GM21423 (cell line): Measurements from ENCODE around the gene MORC2.

Experiments
- ATAC-seq: cut with Tn5 transposase; IDR thresholded peaks from one replicate; pipeline ENCODE4 v1.9.1; 2021; ENCODE audit warnings: mild to moderate bottlenecking, moderate library complexity; ENCODE audit not compliant: unreplicated experiment

The MORC2 gene

GRCh38 chr22:30968015-30968923, at the start of gene MORC2:
Gene MORC2 (minus strand): TSS chr22:30968774. CDS start chr22:30967889, 885 bp downstream.
- ATAC-seq, result peak; percentile 12

DNA sequence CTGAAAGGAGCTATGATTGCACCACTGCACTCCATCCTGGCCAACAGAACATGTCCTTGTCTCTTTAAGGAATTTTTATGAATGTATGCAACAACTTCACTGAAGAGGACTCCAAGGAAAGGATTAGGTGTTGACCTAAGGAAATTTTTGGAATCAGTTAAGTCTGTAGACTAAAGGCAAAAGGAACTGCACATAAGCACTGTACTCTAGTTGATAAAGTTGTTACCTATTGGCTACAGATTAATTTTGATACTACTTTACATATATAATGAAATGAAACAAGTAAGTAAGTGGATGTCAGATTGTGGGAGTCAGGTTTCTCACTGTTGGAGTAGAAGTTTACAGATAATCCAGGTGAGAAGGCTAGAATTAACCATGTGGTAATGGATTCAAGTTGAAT, 37.0 kb upstream of the MORC2 start:
- no peak for ATAC-seq

- ATAC-seq, result no peak
Observed at GRCh38 chr22:31001124-31001770, 32.7 kb upstream of the MORC2 start.

DNA sequence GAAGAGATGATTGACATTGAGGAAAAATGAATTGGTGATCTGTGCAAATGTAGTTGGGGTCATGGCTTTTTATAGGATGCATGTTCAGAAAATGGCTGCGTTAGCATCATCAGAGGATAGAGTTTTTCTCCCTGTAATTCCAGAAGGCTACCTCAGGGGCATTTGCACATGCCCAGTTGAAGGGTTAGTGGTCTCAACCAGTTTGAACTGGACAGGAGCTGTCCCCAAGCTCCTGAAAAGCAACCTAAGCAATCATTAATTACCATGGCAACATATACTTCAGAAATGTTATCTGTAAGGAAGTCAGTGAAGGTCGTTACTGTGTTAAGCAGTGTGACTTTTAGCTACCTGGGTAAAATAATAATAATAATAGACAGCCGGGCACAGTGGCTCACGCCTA, 29.8 kb upstream of the MORC2 start:
- no peak for ATAC-seq

- ATAC-seq, result no peak
Observed at GRCh38 chr22:30996462-30996861, 27.9 kb upstream of the MORC2 start.

DNA sequence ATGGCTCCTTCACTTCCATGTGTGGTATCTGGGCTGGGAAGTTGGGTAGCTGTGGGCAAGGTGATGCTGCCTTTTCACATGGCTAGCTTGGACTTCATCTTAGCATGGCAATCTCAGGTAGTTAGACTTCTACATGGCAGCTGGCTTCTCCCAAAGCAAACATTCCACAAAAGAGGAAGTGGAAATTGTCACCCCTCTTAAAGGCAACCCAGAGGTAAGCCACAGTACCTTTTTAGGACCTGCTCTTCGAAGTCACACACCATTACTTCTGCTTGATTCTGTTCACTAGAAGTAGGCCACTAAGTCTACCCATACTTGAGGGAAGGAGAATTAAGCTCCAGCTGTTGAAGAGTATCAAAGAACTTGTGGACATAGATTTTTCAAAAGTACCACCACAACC, 26.4 kb upstream of the MORC2 start:
- ATAC-seq, result no peak

DNA sequence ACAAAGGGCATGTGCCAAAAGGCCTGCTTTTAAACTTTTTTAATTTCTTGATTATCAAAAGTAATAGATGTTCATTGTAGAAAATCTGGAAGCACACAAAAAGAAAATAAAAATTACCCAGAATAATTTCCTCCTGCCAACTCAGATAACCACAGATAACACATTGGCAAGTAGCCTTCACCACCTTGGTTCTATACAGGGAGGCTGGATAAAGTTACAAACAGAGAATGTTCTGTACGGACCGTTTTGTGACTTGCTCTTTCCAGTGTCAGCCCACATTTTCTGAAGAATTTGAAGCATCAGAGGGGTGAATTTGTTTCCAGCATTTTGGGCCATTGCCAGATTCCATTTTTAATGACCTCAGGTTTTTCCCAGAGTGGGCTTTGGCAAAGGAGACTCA, 24.0 kb upstream of the MORC2 start:
- ATAC-seq, result no peak

GRCh38 chr22:30990690-30991089, 22.1 kb upstream of the MORC2 start:
- ATAC-seq, result no peak

- no peak for ATAC-seq
Observed at GRCh38 chr22:30989474-30989873, 20.9 kb upstream of the MORC2 start.

- no peak for ATAC-seq
Observed at GRCh38 chr22:30985561-30986208, 17.1 kb upstream of the MORC2 start.

- ATAC-seq, result no peak
Observed at GRCh38 chr22:30984317-30984716, 15.7 kb upstream of the MORC2 start.

- no peak for ATAC-seq
Observed at GRCh38 chr22:30982512-30982911, 13.9 kb upstream of the MORC2 start.

- ATAC-seq, result no peak
Observed at GRCh38 chr22:30979932-30980331, 11.4 kb upstream of the MORC2 start.

DNA sequence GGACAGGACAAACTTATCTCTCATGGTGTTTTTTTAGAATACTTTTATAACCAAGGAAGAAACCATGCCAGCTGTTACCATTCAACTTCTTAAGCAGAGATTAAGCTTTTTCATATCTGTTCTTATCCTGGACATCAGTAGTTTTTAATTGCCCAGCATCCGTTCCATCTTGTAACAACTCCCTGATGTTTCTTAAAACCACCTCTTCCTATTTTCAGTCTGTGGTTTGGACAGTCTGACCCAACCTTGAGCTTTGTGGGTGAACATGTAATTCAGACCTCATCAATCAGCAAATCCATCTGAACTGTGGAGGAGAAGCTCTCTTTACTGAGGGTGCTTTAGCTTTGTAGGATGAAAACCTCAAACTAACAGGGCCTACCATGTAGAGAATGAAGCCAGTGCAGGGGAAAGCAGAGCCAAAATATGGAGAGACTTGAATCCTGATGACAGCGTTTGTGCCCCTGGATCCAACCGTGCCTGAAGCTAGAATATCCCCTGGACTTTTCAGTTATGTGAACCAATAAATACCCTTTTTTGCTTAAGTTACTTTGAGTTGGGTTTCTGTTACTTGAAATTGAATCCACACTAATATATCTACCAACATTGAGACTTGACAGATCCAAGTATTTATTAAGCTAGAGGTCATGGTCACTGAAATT, 9.9 kb upstream of the MORC2 start:
- no peak for ATAC-seq

DNA sequence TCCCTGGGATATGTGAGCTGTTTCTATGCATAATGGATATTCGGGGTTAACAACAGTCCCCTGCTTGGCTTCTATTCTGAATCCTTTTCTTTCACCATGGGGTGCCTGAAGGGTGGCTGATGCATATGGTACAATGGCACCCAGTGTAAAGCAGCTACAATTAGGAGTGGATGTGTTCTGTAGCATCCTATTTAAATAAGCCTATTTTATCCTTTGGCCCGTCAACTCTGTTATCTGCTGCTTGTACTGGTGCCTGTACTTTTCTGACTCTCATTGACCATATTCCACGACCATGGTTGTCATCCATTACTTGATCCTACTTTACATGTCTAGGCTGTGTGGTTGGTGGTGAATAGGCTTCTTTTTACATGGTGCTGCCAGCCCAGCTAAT, 1.8 kb upstream of the MORC2 start:
- ATAC-seq, result no peak

DNA sequence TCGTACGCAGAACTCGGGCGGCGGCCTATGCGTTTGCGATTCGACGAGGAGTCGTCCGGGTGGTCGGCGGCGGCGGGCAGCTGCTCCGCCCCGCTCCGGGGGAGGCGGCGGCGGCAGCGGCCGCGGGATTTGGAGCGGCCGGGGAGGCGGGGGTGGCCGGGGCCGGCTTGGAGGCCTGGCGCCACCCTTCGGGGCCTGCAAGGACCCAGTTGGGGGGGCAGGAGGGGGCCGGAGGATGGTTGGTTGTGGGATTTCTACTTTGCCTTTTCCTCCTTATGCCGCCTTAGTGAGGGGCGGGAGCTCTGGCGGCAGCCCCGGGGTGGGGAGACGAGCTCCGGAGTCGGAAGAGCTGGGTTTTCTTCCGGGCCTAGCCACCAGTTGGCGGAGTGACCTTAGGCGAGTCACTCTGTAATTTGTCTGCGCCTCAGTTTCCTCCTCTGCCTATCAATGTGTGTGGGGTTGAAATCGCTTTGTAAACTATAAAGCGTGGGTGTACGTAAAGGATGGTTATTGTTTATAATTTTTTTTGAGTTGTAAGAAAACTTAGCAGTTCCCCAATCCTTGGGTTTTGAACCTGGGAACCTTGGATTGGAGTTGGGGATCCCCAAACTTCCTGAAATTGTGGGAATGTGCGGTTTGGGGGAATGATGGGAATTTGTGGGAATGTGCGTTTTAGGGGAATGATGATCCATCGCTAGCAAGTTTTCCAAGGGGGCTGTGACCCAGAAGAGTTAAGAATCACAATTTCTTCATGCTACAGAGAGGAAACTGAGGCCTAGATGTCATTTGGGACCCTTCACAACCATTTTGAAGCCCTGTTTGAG, 1.2 kb upstream of the MORC2 start:
- peak; percentile 33 for ATAC-seq

DNA sequence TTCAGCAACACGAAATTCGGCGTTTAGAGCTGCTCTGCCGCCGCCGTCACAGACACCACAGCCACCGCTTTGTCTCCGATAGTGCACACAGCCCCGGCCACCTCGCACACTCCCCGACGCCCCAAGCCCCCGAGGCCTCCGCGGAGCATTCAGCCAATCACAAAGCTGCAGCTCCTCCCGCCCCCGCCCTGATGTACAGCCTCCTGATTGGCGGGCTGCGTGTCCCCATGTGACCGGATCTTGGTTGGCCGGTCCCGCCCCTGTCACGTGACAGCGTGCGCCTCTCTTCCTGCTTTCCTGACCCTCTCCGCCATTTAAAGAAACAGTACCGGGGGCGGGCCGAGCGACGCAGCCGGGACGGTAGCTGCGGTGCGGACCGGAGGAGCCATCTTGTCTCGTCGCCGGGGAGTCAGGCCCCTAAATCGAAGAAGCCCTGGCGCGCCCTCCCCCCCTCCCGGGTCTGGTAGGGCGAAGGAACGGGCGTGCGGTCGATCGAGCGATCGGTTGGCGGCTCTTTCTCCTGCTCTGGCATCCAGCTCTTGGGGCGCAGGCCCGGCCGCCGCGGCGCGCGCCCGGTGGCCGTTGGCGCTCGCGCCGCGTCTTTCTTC, 454 bp upstream of the MORC2 start, which contains the start of gene TUG1:
TSS of gene TUG1 (plus strand) at position 342 of the 608 bp plus-strand sequence.
- peak; percentile 84 for ATAC-seq

- no peak for ATAC-seq
Observed at GRCh38 chr22:30964858-30965257, 3.7 kb downstream of the MORC2 start.

DNA sequence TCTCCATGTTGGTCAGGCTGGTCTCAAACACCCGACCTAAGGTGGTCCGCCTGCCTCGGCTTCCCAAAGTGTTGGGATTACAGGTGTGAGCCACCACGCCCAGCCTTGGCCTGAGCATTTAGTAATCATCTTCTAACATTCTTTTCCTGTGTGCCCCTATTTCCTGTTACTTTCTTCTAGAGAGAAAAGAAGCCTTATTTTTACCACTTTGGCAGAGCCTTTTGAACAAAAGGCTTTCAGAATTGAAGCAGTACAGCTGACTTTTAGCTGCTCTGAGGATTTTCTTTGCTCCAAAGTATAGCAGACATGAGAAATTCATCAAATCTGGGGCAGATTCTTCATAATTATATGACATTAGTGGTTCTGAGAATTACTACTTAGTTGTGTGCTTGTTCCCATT, 13.4 kb downstream of the MORC2 start:
- ATAC-seq, result no peak

- ATAC-seq, result no peak
Observed at GRCh38 chr22:30953206-30953605, 15.4 kb downstream of the MORC2 start.
